Ovary (tissue), 9 donors: ENCODE measurements around the gene SLC22A1. TPM values are rescaled to one million over a fixed set of nuclear protein-coding genes. Genes with fewer than 3 reads are reported as not detected.

Experiments
- DNase-seq, 5 donors: peaks; one replicate each; pipeline ENCODE4 v3.0.0-alpha.2; 2019 to 2020
- H3K27ac ChIP-seq, 2 donors: fragments of 200-600 bp; one replicate each; pipeline versions ENCODE4 v1.5.1 to v1.8.0; 2019 to 2022
- H3K27me3 ChIP-seq: fragments of 200-600 bp; one replicate; pipeline ENCODE4 v1.8.0; 2022
- H3K36me3 ChIP-seq: fragments of 200-600 bp; sonication (generic); one replicate; pipeline ENCODE4 v1.5.1; 2019
- H3K4me1 ChIP-seq: one replicate; pipeline ENCODE4 v1.8.1; 2013; ENCODE audit warnings: mild to moderate bottlenecking, moderate library complexity; ENCODE audit not compliant: insufficient read depth
- H3K4me3 ChIP-seq: fragments of 200-600 bp; sonication (generic); one replicate; pipeline ENCODE4 v1.5.1; 2017
- H3K9me3 ChIP-seq, 2 donors: fragments of 200-600 bp in 1 of 2; sonication (generic) in 1 of 2; one replicate each; pipeline versions ENCODE4 v1.5.1 to v1.8.1; 2013 to 2019; ENCODE audit warnings: mild to moderate bottlenecking in 1 of 2, moderate library complexity in 1 of 2
- CTCF ChIP-seq, 3 donors: fragments of 450-650 bp in 2 of 3; fragments of 200-600 bp in 1 of 3; IDR thresholded peaks; one replicate each; pipeline versions ENCODE4 v1.5.1 to v1.8.0; 2016 to 2022; ENCODE audit warnings: antibody characterized with exemption in 3 of 3, mild to moderate bottlenecking in 1 of 3
- EP300 ChIP-seq: sonication (generic); formaldehyde crosslinking; IDR thresholded peaks from one replicate; pipeline ENCODE4 v1.6.1; 2017; ENCODE audit warnings: antibody characterized with exemption
- POLR2A ChIP-seq: fragments of 450-650 bp; IDR thresholded peaks from one replicate; pipeline ENCODE4 v1.6.1; 2017; ENCODE audit warnings: antibody characterized with exemption, mild to moderate bottlenecking, moderate library complexity
- WGBS, 3 donors: extraction: QIAGEN DNeasy Blood & Tissue Kit in 1 of 3; methylation state at CpG; one replicate each; pipeline versions ENCODE4 v1.1.5 to v1.1.7; 2013 to 2017; 5-methylcytosine and 5-hydroxymethylcytosine counted together
- intact Hi-C, 4 donors: fragments of 100-400 bp; cut with DNase I; formaldehyde crosslinking; loops; one replicate each; pipeline versions ENCODE4 v1.11.0 to v1.15.1; 2022 to 2023
- polyA plus RNA-seq, 2 donors: library from polyadenylated mRNA; stranded (reverse); fragments of 200-250 nt in 1 of 2; fragments of 350-450 nt in 1 of 2; fragmentation: Illumina TruSeq in 1 of 2; extraction: RNeasy Lipid Tissue Mini Kit (QIAGEN cat#74804) in 1 of 2; gene quantifications; one replicate each; pipeline ENCODE4 v1.2.3, GENCODE V29; 2013 to 2014
- total RNA-seq, 7 donors: library from RNA; depleted of rRNA in 2 of 7; stranded (reverse); fragments of >200 nt in 2 of 7; fragmentation: NEBNext Ultra II Directional in 3 of 7; extraction: Animal tissue kit (Norgen Biotek cat#: 25700) in 3 of 7; gene quantifications; one replicate each; pipeline versions ENCODE4 v1.1.0 to v1.2.4, GENCODE V29; 2016 to 2023
- donor health status: DM: no; HTN: no; CAD: no; lungs with moderate emphysema.
- donor health status: DM: no; HTN: no; CAD: no.
- donor health status: Bipolar disorder and iron deficiency.
- donor health status: DM: yes; HTN: yes; CAD: no.
- donor health status: DM: no; HTN: no; CAD: no.
- donor health status: DM: yes; HTN: yes; CAD: no.

Gene SLC22A1
- total and polyA plus RNA-seq, 9 donors: 0.23 to 2.4 (median 1.1) TPM; not detected in 1

- no peak for DNase-seq
- Histone ChIP-seq H3K27ac (no peak overlapping the region), H3K4me3 (no peak overlapping the region), H3K27me3 (no peaks in the 10 kb centered on the region), H3K4me1 (no peaks in the 10 kb centered on the region), H3K9me3 (no peaks in the 10 kb centered on the region), H3K36me3 (no peaks in the 10 kb centered on the region)
- TF ChIP-seq POLR2A: no peak
- no peak for TF ChIP-seq EP300
- no peak for TF ChIP-seq CTCF (IDR thresholded peaks at IDR 0.05)
- intact Hi-C loops: no loop called here
- WGBS, 3 donors: 92 to 94% (median 94%) methylated on average over 16 of the region's 16 CpGs
These were observed 5.9 kb downstream of the SLC22A1 start for GRCh38 chr6:160127270-160128124.

DNA sequence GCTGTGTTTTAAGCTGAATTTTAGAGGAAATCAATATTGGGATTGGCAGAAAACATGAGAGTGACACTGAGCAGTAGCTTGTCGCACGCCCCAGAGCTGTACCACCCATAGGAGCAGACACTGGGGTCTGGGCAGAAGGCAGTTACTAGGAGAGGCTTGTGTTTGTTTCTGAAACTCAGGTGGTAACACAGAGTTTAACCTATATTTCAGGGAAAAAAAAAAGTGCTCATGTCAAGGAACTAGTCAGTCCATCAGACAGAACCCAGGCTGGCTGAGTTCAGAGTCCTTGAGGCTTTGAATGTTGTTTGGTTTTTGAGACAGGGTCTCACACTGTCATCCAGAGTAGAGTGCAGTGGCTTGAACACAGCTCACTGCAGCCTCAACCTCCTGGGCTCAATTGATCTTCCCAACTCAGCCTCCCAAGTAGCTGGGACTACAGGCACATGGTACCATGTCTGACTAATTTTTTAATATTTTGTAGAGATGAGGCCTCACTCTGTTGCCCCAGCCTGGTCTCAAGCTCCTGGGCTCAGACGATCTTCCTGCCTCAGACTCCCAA, 6.6 kb downstream of the SLC22A1 start:
- no peaks in the 10 kb centered on the region for H3K4me1 ChIP-seq
- H3K27ac ChIP-seq: no peak overlapping the region
- WGBS, 3 donors: 90 to 97% (median 94%) methylated on average over 3 of the region's 3 CpGs
- H3K9me3 ChIP-seq: no peaks in the 10 kb centered on the region
- intact Hi-C loops: no loop called here
- no peaks in the 10 kb centered on the region for H3K36me3 ChIP-seq
- no peak for DNase-seq
- H3K4me3 ChIP-seq: no peak overlapping the region
- TF ChIP-seq EP300 (no peak), CTCF (IDR thresholded peaks at IDR 0.05) (no peak), POLR2A (no peak)
- H3K27me3 ChIP-seq: no peaks in the 10 kb centered on the region

DNA sequence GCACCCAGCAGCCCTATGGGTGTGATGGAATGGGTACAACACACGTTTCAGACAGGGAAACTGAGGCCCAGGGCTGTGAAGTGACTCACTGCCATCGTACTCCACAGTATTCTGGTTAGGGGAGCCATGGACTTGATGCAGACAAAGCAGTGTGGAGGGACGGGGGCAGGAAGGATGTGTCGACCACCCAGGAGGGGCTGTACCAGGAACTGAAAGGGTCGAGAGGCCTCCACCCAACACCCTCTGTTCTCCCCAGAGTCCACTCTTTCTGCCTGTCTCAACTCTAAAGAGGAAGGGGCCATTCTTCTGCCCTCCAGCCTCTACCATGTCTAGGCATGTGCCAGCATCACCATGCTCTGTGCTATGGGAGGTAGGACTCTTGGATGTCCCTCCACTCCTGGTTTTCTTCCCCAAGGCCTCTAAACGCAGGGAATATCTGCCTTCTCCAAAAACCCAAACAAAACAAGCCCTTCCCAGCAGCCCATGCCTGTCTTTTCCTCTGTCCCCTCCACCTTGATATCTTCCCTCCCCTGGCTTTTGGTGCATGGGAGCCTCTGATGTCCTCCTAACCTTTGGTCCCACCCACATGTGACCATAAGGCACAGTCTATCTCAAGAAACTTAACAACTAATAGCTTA, 7.4 kb downstream of the SLC22A1 start:
- no peak overlapping the region for H3K27ac ChIP-seq
- H3K27me3 ChIP-seq: no peaks in the 10 kb centered on the region
- H3K4me3 ChIP-seq: no peak overlapping the region
- 84 to 94% (median 85%) methylated on average over 6 of the region's 6 CpGs for WGBS, 3 donors
- no peaks in the 10 kb centered on the region for H3K4me1 ChIP-seq
- no peaks in the 10 kb centered on the region for H3K36me3 ChIP-seq
- no peak for DNase-seq
- intact Hi-C loops: no loop called here
- TF ChIP-seq CTCF (IDR thresholded peaks at IDR 0.05): no peak
- TF ChIP-seq POLR2A: no peak
- no peak for TF ChIP-seq EP300
- H3K9me3 ChIP-seq: no peaks in the 10 kb centered on the region

DNA sequence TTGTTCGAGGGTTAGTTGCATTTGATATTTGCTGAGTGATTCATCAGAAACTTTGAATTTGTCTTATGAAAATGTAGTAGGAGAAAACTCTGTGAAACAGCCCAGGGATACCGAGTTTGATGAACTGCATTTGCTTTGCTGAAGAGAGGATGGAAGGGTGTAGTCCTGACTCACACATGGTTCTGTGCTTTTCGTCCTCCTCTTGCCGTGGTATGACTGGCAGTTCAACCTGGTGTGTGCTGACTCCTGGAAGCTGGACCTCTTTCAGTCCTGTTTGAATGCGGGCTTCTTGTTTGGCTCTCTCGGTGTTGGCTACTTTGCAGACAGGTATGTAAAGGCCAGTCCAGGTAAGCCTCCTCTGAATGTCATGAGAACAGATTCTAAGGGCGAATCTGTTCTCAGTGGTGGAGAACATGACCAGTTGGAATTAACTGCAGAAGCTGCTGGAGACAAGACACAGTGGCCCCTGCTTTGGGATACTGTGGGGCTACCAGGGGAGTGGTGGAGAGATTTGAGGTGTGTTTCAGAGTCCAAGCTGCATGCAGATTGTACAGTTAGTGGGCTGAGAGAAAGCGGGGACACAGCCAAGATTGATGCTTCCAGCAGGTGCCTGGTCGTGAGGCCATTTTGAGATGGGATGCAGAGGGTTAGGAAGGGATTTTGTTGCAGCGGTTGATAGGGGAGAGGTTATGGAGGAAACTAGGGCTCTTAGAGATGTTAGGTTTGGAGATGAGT, 8.4 kb downstream of the SLC22A1 start:
- no peak overlapping the region for H3K4me3 ChIP-seq
- intact Hi-C loops: loop anchor here in 1 of 4 donors (10.0 kb wide), 1 partner anchor 325 kb away; no protein-coding TSS in a partner anchor
- H3K27ac ChIP-seq: no peak overlapping the region
- DNase-seq: no peak
- no peaks in the 10 kb centered on the region for H3K27me3 ChIP-seq
- no peaks in the 10 kb centered on the region for H3K4me1 ChIP-seq
- 92 to 97% (median 95%) methylated on average over 10 of the region's 10 CpGs for WGBS, 3 donors
- H3K9me3 ChIP-seq: no peaks in the 10 kb centered on the region
- no peaks in the 10 kb centered on the region for H3K36me3 ChIP-seq
- TF ChIP-seq POLR2A: no peak
- no peak for TF ChIP-seq EP300
- no peak for TF ChIP-seq CTCF (IDR thresholded peaks at IDR 0.05)
